Mucosa of rectum (tissue), 2 donors: ENCODE measurements around the gene ZC3H6.

ENCODE experiments used
- H3K27ac ChIP-seq, 2 donors: one replicate each; pipeline ENCODE4 v1.7.0; 2013; ENCODE audit warnings: inconsistent platforms in 2 of 2, low read depth in 2 of 2, low read length in 2 of 2
- H3K27me3 ChIP-seq, 2 donors: one replicate each; pipeline ENCODE4 v1.7.0; 2013; ENCODE audit warnings: low read length in 2 of 2; ENCODE audit not compliant: control insufficient read depth in 2 of 2, insufficient read depth in 2 of 2
- H3K36me3 ChIP-seq, 2 donors: one replicate each; pipeline ENCODE4 v1.7.0; 2013; ENCODE audit warnings: low read length in 2 of 2; ENCODE audit not compliant: control insufficient read depth in 2 of 2, insufficient read depth in 2 of 2
- H3K4me1 ChIP-seq, 2 donors: one replicate each; pipeline ENCODE4 v1.7.0; 2013; ENCODE audit warnings: low read length in 2 of 2, mild to moderate bottlenecking in 1 of 2; ENCODE audit not compliant: control insufficient read depth in 2 of 2, insufficient read depth in 2 of 2
- H3K4me3 ChIP-seq, 2 donors: one replicate each; pipeline ENCODE4 v1.7.0; 2013; ENCODE audit warnings: low read length in 2 of 2
- H3K9ac ChIP-seq, 2 donors: one replicate each; pipeline ENCODE4 v1.7.0; 2013; ENCODE audit warnings: low read length in 2 of 2, low read depth in 1 of 2, mild to moderate bottlenecking in 1 of 2
- H3K9me3 ChIP-seq, 2 donors: one replicate each; pipeline ENCODE4 v1.7.0; 2013; ENCODE audit warnings: low read length in 2 of 2; ENCODE audit not compliant: control insufficient read depth in 2 of 2
- donor health status: healthy.
- donor health status: Normal muscosa, but diverticular disease.

Gene ZC3H6

DNA sequence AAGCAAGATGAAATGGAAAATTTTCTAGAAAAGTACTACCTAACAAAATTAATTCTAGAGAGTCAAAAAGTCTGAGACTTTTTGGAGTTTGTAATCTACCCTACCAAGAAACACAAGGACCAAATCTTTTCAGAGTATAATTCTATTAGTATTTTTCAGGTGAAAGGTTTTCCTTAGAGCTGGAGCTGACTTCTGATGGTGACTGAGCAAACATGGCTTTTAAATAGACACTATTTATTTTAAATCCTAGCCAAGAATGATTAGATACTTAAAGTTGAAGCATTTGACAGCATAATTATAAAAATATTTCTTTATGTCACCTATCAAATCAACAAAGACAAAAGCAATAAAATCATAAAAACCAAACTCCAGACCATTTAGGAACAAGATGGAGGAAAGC, 26.6 kb downstream of the ZC3H6 start:
- H3K36me3 ChIP-seq, result peaks cover 2 to 4% of the 10 kb centered on the region in 2 donors
- no peak overlapping the region for H3K27ac ChIP-seq
- no peaks in the 10 kb centered on the region for H3K4me1 ChIP-seq
- no peaks in the 10 kb centered on the region for H3K27me3 ChIP-seq
- no peak overlapping the region for H3K9ac ChIP-seq
- H3K4me3 ChIP-seq, result no peak overlapping the region
- H3K9me3 ChIP-seq, result no peaks in the 10 kb centered on the region

DNA sequence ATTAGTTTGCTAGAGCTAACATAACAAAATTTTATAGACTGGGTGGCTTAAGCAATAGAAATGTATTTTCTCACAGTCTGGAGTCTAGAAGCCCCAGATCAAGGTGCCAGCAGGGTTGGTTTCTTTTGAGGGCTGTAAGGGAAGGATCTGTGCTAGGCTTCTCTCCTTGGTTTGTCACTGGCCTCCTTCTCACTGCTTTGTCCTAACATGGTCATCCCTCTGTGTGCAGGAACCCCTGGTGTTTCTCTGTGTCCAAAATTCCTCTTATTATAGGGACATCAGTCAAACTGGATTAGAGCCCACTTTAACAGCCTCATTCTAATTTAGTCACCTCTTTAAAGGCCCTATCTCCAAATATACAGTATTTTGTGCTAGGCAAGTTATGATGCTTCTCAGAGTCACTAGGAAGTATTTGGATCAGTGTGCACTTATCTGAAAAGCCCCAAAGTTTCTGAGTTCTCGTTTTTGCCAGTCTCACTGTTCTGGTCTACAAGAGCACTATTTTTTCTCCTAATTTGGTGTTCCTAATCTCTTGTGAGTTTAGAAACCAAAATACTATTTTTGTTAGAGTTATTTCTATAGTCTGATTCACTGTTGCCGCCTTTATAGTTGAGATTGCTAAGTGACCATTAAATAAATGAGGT, 29.0 kb downstream of the ZC3H6 start:
- Histone ChIP-seq H3K4me1 (no peaks in the 10 kb centered on the region), H3K4me3 (no peak overlapping the region), H3K27ac (no peak overlapping the region), H3K36me3 (peaks cover 2 to 9% of the 10 kb centered on the region in 2 donors), H3K9me3 (no peaks in the 10 kb centered on the region), H3K9ac (no peak overlapping the region), H3K27me3 (no peaks in the 10 kb centered on the region)

DNA sequence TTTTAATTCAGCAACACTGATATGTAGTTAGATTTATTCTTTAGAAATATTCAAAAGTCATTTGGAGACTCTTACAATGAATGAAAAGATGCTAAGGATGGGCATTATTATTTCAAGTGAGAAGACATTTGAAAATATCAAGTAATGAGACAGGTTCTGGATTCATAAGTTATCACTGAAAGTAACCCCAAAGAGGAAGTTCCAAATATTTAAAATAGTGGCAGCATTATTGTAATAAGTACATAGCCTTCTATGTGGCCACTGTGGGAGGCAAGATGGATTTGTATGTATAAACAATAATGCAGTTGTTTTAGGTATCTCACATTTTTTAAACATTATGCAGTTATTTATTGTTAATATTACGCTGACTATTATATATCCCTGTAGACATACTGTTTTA, 29.7 kb downstream of the ZC3H6 start:
- H3K27ac ChIP-seq, result no peak overlapping the region
- no peaks in the 10 kb centered on the region for H3K27me3 ChIP-seq
- no peaks in the 10 kb centered on the region for H3K9me3 ChIP-seq
- H3K4me3 ChIP-seq, result no peak overlapping the region
- peaks cover 2 to 9% of the 10 kb centered on the region in 2 donors for H3K36me3 ChIP-seq
- H3K4me1 ChIP-seq, result no peaks in the 10 kb centered on the region
- H3K9ac ChIP-seq, result no peak overlapping the region

DNA sequence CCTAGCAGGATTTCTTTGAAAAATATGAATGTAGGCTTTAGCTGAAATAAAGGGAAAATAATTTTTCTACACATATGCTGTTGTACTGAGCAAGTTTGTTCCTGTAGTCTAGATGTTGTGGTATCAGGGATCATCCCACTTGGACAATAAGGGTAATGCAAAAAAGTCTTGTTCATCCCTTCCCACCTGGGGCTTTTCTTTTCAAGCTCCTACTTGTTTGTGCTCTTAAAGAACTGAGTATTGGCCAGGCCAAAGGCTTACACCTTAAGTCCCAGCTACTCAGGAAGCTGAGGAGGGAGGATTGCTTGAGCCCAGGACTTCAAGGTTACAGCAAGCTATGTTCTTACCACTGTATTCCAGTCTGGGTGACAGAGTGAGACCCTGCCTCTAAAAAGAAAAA, 35.5 kb downstream of the ZC3H6 start:
- Histone ChIP-seq H3K27me3 (no peaks in the 10 kb centered on the region), H3K9me3 (no peaks in the 10 kb centered on the region), H3K36me3 (peaks cover 2 to 10% of the 10 kb centered on the region in 2 donors), H3K27ac (no peak overlapping the region), H3K4me3 (no peak overlapping the region), H3K9ac (no peak overlapping the region), H3K4me1 (no peaks in the 10 kb centered on the region)

DNA sequence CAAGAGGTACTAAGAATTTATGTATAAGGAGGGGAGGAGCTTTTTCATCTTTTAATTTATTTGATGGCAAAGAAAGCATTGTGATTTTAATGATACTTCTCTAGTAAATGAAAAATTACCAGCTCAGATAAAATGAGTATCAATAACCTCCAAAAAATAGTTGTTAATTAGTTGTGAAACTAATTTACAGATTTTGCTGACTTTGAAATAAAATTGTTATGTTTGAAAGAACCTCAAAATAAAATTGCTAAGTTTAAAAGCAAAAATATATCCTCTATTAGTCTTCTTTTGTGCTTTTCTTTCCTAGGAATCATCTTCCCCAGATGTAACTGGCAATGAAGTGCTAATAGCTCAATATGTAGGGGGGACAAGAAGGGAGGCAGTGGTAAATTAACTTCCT, 36.5 kb downstream of the ZC3H6 start:
- peaks cover 2 to 10% of the 10 kb centered on the region in 2 donors for H3K36me3 ChIP-seq
- H3K4me3 ChIP-seq, result no peak overlapping the region
- H3K27me3 ChIP-seq, result no peaks in the 10 kb centered on the region
- H3K9ac ChIP-seq, result no peak overlapping the region
- H3K9me3 ChIP-seq, result no peaks in the 10 kb centered on the region
- H3K27ac ChIP-seq, result no peak overlapping the region
- no peaks in the 10 kb centered on the region for H3K4me1 ChIP-seq

DNA sequence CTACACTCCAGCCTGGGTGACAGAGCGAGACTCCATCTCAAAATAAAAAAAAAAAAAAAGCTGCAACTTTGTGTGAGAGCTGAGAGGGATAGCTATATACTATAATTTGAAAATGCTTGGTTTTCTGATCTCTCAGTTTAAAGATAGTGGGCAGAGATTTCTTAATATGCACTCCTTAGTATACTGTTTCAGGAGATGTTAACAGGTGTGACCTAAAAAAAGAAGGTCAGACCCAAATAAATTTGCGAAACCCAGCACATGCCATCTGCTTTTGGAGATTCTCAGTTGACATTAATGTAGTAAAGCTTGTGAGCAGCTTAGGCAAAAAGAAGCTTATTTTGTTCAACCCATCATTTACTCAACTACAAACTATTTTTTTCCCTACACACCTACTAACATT, 37.4 kb downstream of the ZC3H6 start:
- Histone ChIP-seq H3K27me3 (no peaks in the 10 kb centered on the region), H3K4me3 (no peak overlapping the region), H3K27ac (no peak overlapping the region), H3K36me3 (peaks cover 2 to 6% of the 10 kb centered on the region in 2 donors), H3K9ac (no peak overlapping the region), H3K9me3 (no peaks in the 10 kb centered on the region), H3K4me1 (no peaks in the 10 kb centered on the region)

DNA sequence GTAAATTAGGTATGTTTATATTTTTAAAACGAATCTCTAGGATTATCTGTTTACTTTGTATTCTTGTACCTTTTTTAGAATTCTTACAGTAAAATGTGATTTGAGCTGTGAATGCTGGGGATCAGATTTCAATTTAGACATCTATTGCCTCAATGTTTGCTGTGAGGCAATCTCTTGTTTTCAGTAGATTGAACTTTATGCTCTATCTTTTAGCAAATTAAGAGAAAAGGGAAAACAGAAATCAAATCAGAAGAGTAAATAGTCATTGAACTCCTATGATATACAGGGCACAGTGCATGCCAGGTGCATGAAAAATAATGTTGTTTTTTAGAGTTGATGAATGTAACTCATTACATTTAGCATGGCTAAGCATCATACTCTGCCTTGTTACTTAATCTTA, 39.5 kb downstream of the ZC3H6 start:
- H3K27me3 ChIP-seq, result no peaks in the 10 kb centered on the region
- no peak overlapping the region for H3K4me3 ChIP-seq
- no peak overlapping the region for H3K9ac ChIP-seq
- no peaks in the 10 kb centered on the region for H3K9me3 ChIP-seq
- no peaks in the 10 kb centered on the region for H3K4me1 ChIP-seq
- H3K36me3 ChIP-seq, result peaks cover 2 to 6% of the 10 kb centered on the region in 2 donors
- no peak overlapping the region for H3K27ac ChIP-seq

DNA sequence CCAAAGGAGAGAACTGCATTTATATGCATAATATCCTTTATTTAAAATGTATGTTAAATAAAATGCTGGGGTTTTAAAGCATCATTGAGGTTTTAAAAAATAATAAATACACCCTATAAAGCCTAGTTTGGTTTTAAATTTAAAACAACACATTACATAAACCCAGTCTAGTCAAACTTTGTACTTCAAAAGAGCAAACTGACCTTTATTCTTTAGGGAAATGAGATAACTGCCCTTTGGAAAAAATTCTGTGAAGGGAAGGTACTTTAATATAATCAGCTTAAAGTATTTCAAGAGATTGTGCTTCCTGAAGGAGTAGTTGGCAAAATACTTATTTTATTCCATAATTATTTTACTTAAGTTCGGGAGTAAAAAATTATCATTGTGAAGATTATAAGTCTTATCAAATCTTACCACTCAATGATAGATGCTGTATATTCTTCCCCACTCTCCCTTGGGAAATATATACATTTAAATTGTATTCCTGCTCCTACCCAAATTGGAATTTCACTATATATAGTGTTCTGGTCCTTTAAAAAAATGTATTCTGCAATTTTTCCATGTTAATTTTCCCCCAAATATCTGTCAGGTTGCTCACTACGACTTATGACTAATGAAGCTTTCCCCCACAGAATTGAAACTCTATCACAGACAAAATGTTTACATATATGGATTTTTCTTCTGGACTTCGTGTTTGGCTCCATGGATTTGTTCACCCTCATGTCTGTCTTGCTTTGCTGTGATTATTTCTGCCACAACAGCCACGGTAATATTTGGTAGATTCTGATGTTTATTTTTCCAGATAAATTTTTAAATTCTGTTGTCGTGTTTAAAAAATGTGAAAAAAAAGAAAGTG, 42.1 kb downstream of the ZC3H6 start:
- Histone ChIP-seq H3K9ac (no peak overlapping the region), H3K4me3 (no peak overlapping the region), H3K36me3 (no peaks in the 10 kb centered on the region), H3K27ac (no peak overlapping the region), H3K4me1 (no peaks in the 10 kb centered on the region), H3K9me3 (no peaks in the 10 kb centered on the region), H3K27me3 (no peaks in the 10 kb centered on the region)

DNA sequence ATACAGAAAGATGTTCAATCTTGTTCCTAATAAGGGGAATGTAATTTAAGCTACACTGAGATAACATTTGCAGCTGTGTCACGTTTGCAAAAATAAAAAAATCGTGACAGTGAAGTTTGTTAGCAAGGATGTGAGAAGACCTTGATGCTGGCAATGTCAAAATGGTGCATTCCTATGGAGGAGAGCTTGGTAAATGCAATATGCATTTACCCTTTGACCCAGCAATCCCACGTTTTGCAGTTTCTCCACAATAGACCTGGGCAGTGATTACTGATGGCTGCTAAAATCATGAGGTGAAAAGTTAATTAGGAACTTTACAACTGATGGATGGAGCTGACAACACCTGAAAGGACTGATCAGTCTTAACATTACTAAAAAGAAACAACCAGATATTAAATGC, 43.1 kb downstream of the ZC3H6 start:
- Histone ChIP-seq H3K36me3 (peaks cover 0 to 2% of the 10 kb centered on the region in 2 donors), H3K4me1 (no peaks in the 10 kb centered on the region), H3K4me3 (no peak overlapping the region), H3K27me3 (no peaks in the 10 kb centered on the region), H3K27ac (no peak overlapping the region), H3K9me3 (no peaks in the 10 kb centered on the region), H3K9ac (no peak overlapping the region)

DNA sequence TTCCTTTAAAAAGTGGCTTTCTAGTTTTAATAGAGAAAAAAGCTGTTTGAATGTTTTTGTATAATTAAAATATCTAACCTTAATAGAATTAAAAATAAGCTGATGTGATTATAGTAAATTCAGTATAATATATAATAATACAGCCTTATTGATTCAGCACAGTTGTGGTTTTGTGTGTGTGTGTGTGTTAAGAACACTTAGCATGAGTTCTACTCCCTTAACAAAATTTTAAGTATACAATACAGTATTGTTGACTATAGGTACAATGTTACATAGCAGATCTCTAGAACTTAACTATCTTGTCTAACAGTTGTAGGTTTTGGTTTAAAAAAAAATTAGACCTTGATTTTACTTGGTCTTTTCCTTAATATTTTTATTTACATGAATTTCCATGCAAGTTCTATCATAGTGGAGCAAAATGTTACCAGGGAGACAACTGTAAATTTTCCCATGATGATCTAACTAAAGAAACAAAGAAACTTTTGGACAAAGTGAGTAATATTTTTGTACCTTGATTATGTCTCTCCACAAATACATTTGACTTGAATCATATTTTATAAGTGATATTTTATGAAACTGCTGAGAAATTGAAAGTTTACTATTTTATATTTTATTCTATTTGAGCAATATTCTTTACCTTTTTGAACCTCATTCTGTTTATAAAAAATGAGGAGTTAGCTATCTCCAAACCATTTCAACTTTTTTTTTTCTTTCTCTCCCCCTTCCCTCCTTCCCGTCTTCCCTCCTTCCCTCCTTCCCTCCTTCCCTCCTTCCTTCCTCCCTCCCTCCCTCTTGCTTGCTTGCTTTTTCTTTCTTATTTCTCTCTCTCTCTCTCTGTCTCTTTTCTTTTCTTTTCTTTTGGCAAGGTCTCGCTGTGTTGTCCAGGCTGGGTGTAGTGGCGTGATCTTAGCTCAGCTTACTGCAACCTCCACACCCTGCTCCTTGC, 46.3 kb downstream of the ZC3H6 start:
- H3K9me3 ChIP-seq, result no peaks in the 10 kb centered on the region
- H3K9ac ChIP-seq, result no peak overlapping the region
- H3K4me1 ChIP-seq, result no peaks in the 10 kb centered on the region
- H3K36me3 ChIP-seq, result peaks cover 0 to 7% of the 10 kb centered on the region in 2 donors
- H3K4me3 ChIP-seq, result no peak overlapping the region
- no peaks in the 10 kb centered on the region for H3K27me3 ChIP-seq
- H3K27ac ChIP-seq, result no peak overlapping the region
